Body of pancreas (tissue), 4 donors: ENCODE measurements around the gene SP6. TPM values are rescaled to one million over a fixed set of nuclear protein-coding genes. Genes with fewer than 3 reads are reported as not detected.

ENCODE experiments used
- ATAC-seq: fragments of 150-250 bp; one replicate; pipeline ENCODE4 v1.9.1; 2016
- DNase-seq, 4 donors: peaks; one replicate each; pipeline ENCODE4 v3.0.0-alpha.2; 2019
- H3K27ac ChIP-seq, 4 donors: fragments of 200-600 bp; sonication (generic); 1 replicate in 3 of 4; 2 replicates in 1 of 4; pipeline versions ENCODE4 v1.5.1 to v1.6.1; 2016 to 2019; ENCODE audit warnings: mild to moderate bottlenecking in 1 of 4, mixed read lengths in 1 of 4, moderate library complexity in 1 of 4
- H3K27me3 ChIP-seq, 2 donors: fragments of 200-600 bp; sonication (generic); one replicate each; pipeline ENCODE4 v1.6.0; 2016; ENCODE audit warnings: mild to moderate bottlenecking in 1 of 2
- H3K36me3 ChIP-seq, 2 donors: fragments of 200-600 bp; sonication (generic); replicated peaks in 1 of 2; 2 replicates each; pipeline ENCODE4 v1.5.1; 2016; ENCODE audit warnings: low read depth in 2 of 2; ENCODE audit not compliant: insufficient read depth in 1 of 2
- H3K4me1 ChIP-seq: fragments of 200-600 bp; sonication (generic); one replicate; pipeline ENCODE4 v1.6.0; 2016
- H3K4me3 ChIP-seq, 2 donors: fragments of 200-600 bp; sonication (generic); 1 replicate in 1 of 2; 2 replicates in 1 of 2; pipeline ENCODE4 v1.5.1; 2016 to 2019
- H3K9me3 ChIP-seq, 3 donors: fragments of 200-600 bp; sonication (generic); 1 replicate in 2 of 3; 2 replicates in 1 of 3; pipeline ENCODE4 v1.5.1; 2016
- POLR2A ChIP-seq, 3 donors: fragments of 450-650 bp; IDR thresholded peaks; one replicate each; pipeline ENCODE4 v1.6.1; 2016; ENCODE audit warnings: antibody characterized with exemption in 3 of 3, mild to moderate bottlenecking in 2 of 3
- WGBS, 2 donors: methylation state at CpG; one replicate each; pipeline ENCODE4 v1.1.5; 2017; 5-methylcytosine and 5-hydroxymethylcytosine counted together
- intact Hi-C: fragments of 100-400 bp; cut with DNase I; formaldehyde crosslinking; loops from one replicate; pipeline ENCODE4 v1.15.1; 2023
- total RNA-seq, 2 donors: library from RNA; depleted of rRNA; stranded (reverse); fragments of >200 nt; gene quantifications; one replicate each; pipeline ENCODE4 v1.1.0, GENCODE V29; 2016
- TF ChIP-seq, protein P1 (sequence below), 7 experiments: fragments of 450-650 bp in 4 of 7; fragments of 200-600 bp in 3 of 7; sonication (generic) in 3 of 7; IDR thresholded peaks; one replicate each; pipeline ENCODE4 v1.5.1; 2016 to 2019; ENCODE audit warnings: antibody characterized with exemption in 7 of 7

SP6 gene
- total RNA-seq, 2 donors from 2014 or later = 0.26 to 0.99 TPM

DNA sequence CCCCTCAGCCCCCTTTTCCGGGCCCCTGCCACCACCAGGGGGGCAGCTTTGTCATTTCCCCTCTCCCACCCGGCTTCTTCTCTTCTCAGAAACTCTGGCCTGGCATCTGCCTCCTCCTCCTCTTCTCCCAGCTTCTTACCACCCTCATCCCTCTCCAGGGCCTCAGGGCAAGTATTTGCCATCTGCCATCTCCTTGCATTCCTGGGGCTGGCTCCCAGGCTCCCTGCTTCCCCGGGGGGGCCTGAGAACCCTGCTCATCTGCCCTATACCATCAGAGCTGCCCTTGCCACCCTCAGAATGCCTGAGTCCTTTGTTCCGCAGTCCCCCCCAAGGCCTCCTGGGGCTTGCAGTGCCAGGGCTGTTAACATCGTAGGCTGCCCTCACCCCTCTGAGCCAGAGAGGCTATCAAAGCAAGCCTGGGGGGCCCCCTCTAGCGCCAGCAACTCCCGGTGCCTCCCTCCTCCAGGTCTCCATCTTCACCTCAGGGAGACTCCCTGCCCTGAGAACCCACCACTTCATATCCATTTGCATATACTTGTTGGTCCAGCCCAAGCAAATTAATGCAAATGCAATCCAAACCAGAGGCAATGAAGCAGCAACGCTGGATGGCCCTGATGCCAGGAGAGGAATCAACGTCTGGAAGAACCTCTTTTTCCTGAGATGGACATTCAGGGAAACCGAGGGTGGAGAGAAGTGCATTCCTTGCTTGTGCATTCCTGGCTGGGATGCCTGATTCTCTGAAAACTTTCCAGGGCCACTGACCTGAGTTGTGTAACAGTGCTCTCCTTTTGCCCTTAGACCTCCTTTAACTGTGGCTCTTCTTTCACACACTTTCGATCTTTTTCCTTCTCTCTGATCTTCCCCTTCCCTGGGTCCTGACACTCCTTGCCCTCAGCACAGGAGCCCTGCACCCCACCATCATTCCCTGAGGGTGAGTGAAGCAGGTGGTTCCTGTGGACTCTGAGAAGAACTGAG is 24.3 kb upstream of the SP6 start:
- intact Hi-C loops = no loop called here
- Histone ChIP-seq H3K27ac (no peak overlapping the region), H3K36me3 (no peaks in the 10 kb centered on the region), H3K4me1 (no peaks in the 10 kb centered on the region), H3K4me3 (no peak overlapping the region), H3K9me3 (no peaks in the 10 kb centered on the region), H3K27me3 (peaks cover 3 to 13% of the 10 kb centered on the region in 2 donors)
- TF ChIP-seq, protein P1, sequence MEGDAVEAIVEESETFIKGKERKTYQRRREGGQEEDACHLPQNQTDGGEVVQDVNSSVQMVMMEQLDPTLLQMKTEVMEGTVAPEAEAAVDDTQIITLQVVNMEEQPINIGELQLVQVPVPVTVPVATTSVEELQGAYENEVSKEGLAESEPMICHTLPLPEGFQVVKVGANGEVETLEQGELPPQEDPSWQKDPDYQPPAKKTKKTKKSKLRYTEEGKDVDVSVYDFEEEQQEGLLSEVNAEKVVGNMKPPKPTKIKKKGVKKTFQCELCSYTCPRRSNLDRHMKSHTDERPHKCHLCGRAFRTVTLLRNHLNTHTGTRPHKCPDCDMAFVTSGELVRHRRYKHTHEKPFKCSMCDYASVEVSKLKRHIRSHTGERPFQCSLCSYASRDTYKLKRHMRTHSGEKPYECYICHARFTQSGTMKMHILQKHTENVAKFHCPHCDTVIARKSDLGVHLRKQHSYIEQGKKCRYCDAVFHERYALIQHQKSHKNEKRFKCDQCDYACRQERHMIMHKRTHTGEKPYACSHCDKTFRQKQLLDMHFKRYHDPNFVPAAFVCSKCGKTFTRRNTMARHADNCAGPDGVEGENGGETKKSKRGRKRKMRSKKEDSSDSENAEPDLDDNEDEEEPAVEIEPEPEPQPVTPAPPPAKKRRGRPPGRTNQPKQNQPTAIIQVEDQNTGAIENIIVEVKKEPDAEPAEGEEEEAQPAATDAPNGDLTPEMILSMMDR (IDR thresholded peaks at IDR 0.05) = no peak
- TF ChIP-seq POLR2A (IDR thresholded peaks at IDR 0.05) = no peak
- DNase-seq (no peak), ATAC-seq (no peak)
- 48 to 58% methylated on average over 8 to 11 of the region's 11 CpGs for WGBS, 2 donors

DNA sequence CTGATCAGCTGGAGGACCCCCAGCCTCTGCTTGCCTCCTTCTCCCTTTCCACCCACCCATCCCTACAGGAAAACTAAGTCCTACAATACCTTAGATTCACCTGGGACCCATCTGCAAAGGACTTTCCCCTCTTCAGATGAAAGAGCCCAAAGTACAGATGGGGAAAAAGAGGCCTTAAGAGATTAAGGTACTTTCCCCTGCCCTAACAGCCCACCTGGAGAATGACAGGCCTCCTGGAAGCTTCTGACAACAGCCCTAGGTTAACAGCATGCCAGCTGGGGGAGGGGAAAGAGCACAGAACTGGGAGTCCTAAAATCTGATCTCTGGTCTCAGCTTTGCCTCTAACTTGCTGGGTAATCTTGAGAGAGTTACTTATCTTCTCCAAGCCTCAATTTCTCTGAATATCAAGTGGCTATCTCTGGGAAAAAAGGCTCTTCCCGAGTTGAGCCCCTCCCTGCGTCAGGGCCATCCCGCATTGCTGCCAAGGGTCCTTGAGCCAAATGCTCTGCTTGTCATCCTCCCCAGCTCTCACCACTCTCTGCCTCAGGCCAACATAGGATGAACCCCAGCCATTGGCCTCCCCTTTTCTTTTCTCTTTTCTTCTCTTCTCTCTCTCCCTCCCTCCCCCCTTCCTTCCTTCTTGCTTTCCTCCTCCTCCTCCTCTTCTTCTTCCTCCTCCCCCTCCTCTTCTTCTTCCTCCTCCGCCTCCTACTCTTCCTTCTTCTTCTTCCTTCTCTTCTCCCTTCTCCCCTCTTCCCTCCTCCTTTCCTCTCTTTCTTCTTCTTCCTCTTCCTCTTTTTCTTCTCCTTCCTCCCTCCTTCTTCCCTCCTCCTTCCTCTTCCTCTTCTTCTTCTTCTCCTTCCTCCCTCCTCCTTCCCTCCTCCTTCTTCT is 22.5 kb upstream of the SP6 start:
- intact Hi-C loops = no loop called here
- H3K36me3 ChIP-seq = no peaks in the 10 kb centered on the region
- DNase-seq = no peak
- H3K4me1 ChIP-seq = no peaks in the 10 kb centered on the region
- peaks cover 3 to 13% of the 10 kb centered on the region in 2 donors for H3K27me3 ChIP-seq
- WGBS, 2 donors = 70 to 73% methylated on average over 4 of the region's 4 CpGs
- no peak overlapping the region for H3K27ac ChIP-seq
- no peaks in the 10 kb centered on the region for H3K9me3 ChIP-seq
- H3K4me3 ChIP-seq = no peak overlapping the region
- no peak for ATAC-seq
- TF ChIP-seq POLR2A (IDR thresholded peaks at IDR 0.05) = no peak

DNA sequence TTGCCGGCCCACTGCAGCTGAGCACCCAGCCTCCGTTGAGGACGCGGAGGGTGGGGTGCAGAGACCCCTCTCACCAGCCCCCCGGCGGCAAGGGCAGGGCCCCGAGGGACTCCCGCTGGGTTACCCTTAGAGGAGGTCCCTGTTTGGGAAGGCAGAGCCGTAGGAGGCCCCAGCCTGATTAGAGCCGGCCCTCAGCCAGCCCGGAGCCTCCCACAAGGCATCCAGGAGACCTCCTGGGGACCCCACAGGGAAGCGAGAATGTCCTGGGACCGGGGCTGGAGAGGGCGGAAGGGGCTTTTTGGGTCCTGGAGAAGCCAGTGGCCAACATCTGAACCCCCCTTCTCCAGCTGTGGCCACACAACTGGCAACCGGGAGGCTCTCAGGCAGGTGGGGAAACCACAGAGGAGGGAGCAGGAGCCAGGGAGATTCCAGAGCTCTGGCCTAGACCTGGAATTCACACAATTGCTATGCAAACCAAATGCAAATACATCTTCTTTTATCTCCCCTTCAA is 21.7 kb upstream of the SP6 start:
- H3K9me3 ChIP-seq = no peaks in the 10 kb centered on the region
- 37 to 60% methylated on average over 3 to 12 of the region's 15 CpGs for WGBS, 2 donors
- intact Hi-C loops = no loop called here
- no peak for ATAC-seq
- H3K4me1 ChIP-seq = no peaks in the 10 kb centered on the region
- no peak for DNase-seq
- no peak overlapping the region for H3K27ac ChIP-seq
- H3K27me3 ChIP-seq = peaks cover 3 to 13% of the 10 kb centered on the region in 2 donors
- no peaks in the 10 kb centered on the region for H3K36me3 ChIP-seq
- no peak for TF ChIP-seq POLR2A (IDR thresholded peaks at IDR 0.05)
- TF ChIP-seq, protein P1 (IDR thresholded peaks at IDR 0.05) = no peak
- no peak overlapping the region for H3K4me3 ChIP-seq

DNA sequence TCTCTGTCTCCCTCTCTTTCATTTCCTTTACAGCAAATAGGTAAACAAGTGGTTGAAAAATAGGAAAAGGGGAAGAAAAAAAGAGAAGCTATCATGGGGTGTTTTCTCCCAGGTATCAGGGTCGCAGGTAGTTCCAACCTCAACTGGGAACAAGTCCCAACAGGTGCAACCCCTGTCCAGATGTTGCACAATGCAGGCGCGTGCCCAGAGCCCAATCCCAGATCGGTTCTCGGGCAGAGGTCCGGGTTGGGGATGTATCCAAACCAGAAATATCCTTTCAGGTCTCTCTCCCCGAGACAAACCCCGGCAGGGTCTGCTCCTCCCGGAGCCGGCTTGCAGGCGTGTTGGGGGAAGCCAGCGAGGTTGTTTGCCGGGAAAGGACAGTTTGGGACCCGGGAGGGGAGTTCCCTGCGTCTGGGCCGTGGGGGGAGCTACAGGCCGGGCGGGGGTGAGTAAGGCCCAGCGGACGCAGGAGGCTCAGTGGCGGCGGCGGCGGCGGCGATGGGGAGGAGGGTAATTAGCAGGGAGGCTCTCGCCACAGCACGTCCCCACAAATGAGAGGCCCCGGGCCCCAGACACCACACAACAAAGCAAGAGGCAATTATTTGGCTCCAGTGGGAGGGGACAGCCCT is 21.2 kb upstream of the SP6 start:
- ATAC-seq (no peak), DNase-seq (no peak)
- H3K27ac ChIP-seq = no peak overlapping the region
- 19 to 24% methylated on average over 12 to 29 of the region's 29 CpGs for WGBS, 2 donors
- H3K27me3 ChIP-seq = peaks cover 3 to 13% of the 10 kb centered on the region in 2 donors
- intact Hi-C loops = no loop called here
- no peaks in the 10 kb centered on the region for H3K36me3 ChIP-seq
- no peaks in the 10 kb centered on the region for H3K9me3 ChIP-seq
- TF ChIP-seq, protein P1 (IDR thresholded peaks at IDR 0.05) = no peak
- TF ChIP-seq POLR2A (IDR thresholded peaks at IDR 0.05) = no peak
- H3K4me1 ChIP-seq = no peaks in the 10 kb centered on the region
- H3K4me3 ChIP-seq = no peak overlapping the region
